Aorta (tissue), 5 donors: ENCODE measurements around the gene DOK6. TPM values are rescaled to one million over a fixed set of nuclear protein-coding genes. Genes with fewer than 3 reads are reported as not detected.
A peak's percentile ranks its signal among the peaks of the same experiment; 100 is the strongest.
"Not testable (repeated sequence)": the region's sequence is repeated elsewhere in the genome, so short reads cannot be mapped to it uniquely, and the experiment has no call there.

Experiments
- ATAC-seq: fragments of 200-7000 bp; cut with Tn5 transposase; one replicate; pipeline ENCODE4 v1.9.1; 2022; ENCODE audit warnings: moderate library complexity; ENCODE audit not compliant: low FRiP score
- DNase-seq, 2 donors: peaks; one replicate each; pipeline ENCODE4 v3.0.0-alpha.2; 2020
- H3K27ac ChIP-seq, 2 donors: one replicate each; pipeline ENCODE4 v1.5.1; 2013; ENCODE audit warnings: low read length in 2 of 2, mild to moderate bottlenecking in 2 of 2, moderate library complexity in 2 of 2, control low read depth in 1 of 2, inconsistent platforms in 1 of 2, low read depth in 1 of 2
- H3K27me3 ChIP-seq, 2 donors: one replicate each; pipeline ENCODE4 v1.6.1; 2013; ENCODE audit warnings: control low read depth in 1 of 2, low read length in 1 of 2, mild to moderate bottlenecking in 1 of 2, moderate library complexity in 1 of 2; ENCODE audit not compliant: insufficient read depth in 2 of 2, control insufficient read depth in 1 of 2
- H3K36me3 ChIP-seq, 2 donors: one replicate each; pipeline ENCODE4 v1.6.1; 2013; ENCODE audit warnings: control low read depth in 1 of 2, low read length in 1 of 2, mild to moderate bottlenecking in 1 of 2; ENCODE audit not compliant: insufficient read depth in 2 of 2, control insufficient read depth in 1 of 2
- H3K4me1 ChIP-seq, 2 donors: one replicate each; pipeline ENCODE4 v1.6.1; 2013; ENCODE audit warnings: low read length in 2 of 2, control low read depth in 1 of 2, mild to moderate bottlenecking in 1 of 2, moderate library complexity in 1 of 2; ENCODE audit not compliant: insufficient read depth in 2 of 2, control insufficient read depth in 1 of 2
- H3K4me3 ChIP-seq, 2 donors: one replicate each; pipeline ENCODE4 v1.5.1; 2013; ENCODE audit warnings: low read length in 2 of 2, control low read depth in 1 of 2, mild to moderate bottlenecking in 1 of 2
- H3K9me3 ChIP-seq: one replicate; pipeline ENCODE4 v1.6.1; 2013; ENCODE audit warnings: mild to moderate bottlenecking, low read length; ENCODE audit not compliant: control insufficient read depth
- WGBS, 2 donors: extraction: QIAGEN DNeasy Blood & Tissue Kit; methylation state at CpG; one replicate each; pipeline ENCODE4 v1.1.7; 2013; 5-methylcytosine and 5-hydroxymethylcytosine counted together
- intact Hi-C, 2 donors: fragments of 100-400 bp; cut with DNase I; formaldehyde crosslinking; loops; one replicate each; pipeline versions ENCODE4 v1.14.2 to v1.15.0; 2022
- polyA plus RNA-seq, 2 donors: library from polyadenylated mRNA; stranded (reverse); fragments of 200-250 nt; gene quantifications; one replicate each; pipeline ENCODE4 v1.2.3, GENCODE V29; 2013
- total RNA-seq, 2 donors: library from RNA; stranded (reverse); fragmentation: NEBNext Ultra II Directional; extraction: Animal tissue kit (Norgen Biotek cat#: 25700); gene quantifications; one replicate each; pipeline ENCODE4 v1.2.1, GENCODE V29; 2021
- donor health status: healthy with polysubstance abuse.
- donor health status: Bipolar disorder and iron deficiency.
- donor health status: DM: no; HTN: no; CAD: no.
- donor health status: DM: no; HTN: no; CAD: no.
- donor health status: DM: yes; HTN: yes; CAD: no.

DOK6 gene
- total and polyA plus RNA-seq, 4 donors, result 1.2 to 6.3 (median 3.9) TPM

DNA sequence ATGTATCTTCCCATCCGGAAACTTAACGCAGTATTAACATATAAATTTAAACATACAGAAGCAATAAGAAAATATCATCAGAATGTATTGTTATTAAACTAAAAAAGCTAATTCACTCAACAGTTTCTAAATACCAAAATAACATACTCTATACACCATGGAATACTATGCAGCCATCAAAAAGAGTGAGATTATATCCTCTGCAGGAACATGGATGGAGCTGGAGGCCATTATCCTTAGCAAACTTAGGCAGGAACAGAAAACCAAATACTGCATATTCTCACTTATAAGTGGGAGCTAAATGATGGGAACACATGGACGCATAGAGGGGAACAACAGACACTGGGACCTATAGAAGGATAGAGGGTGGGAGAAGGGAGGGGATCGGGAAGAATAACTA is 419.9 kb downstream of the DOK6 start:
- 96 to 97% methylated on average over 4 of the region's 4 CpGs for WGBS, 2 donors
- ATAC-seq, result no peak

GRCh38 chr18:69830189-69830588 is 429.5 kb downstream of the DOK6 start:
- no peak for ATAC-seq
- Histone ChIP-seq H3K27me3 (no peaks in the 10 kb centered on the region), H3K36me3 (no peaks in the 10 kb centered on the region), H3K4me1 (no peaks in the 10 kb centered on the region), H3K4me3 (no peak overlapping the region), H3K9me3 (no peaks in the 10 kb centered on the region), H3K27ac (no peak overlapping the region)
- 95 to 96% methylated on average over 1 of the region's 1 CpG for WGBS, 2 donors
- DNase-seq, result no peak
- intact Hi-C loops, result no loop called here

More for the DNA sequence above, 419.9 kb downstream of the DOK6 start:
- H3K4me1 ChIP-seq, result no peaks in the 10 kb centered on the region
- H3K4me3 ChIP-seq, result no peak overlapping the region
- H3K9me3 ChIP-seq, result no peaks in the 10 kb centered on the region
- intact Hi-C loops, result no loop called here
- H3K27ac ChIP-seq, result no peak overlapping the region
- no peaks in the 10 kb centered on the region for H3K36me3 ChIP-seq
- no peak for DNase-seq
- H3K27me3 ChIP-seq, result no peaks in the 10 kb centered on the region

GRCh38 chr18:69834980-69835379 is 434.3 kb downstream of the DOK6 start:
- DNase-seq, H3K36me3 ChIP-seq, H3K4me3 ChIP-seq, H3K4me1 ChIP-seq, H3K27ac ChIP-seq, intact Hi-C loops, H3K27me3 ChIP-seq, ATAC-seq, H3K9me3 ChIP-seq: not testable (repeated sequence)
- WGBS, 2 donors, result 95% methylated on average over 12 of the region's 12 CpGs

- intact Hi-C loops, result no loop called here
- no peak overlapping the region for H3K27ac ChIP-seq
- no peaks in the 10 kb centered on the region for H3K9me3 ChIP-seq
- no peak overlapping the region for H3K4me3 ChIP-seq
- H3K27me3 ChIP-seq, result no peaks in the 10 kb centered on the region
- 97 to 98% methylated on average over 1 of the region's 1 CpG for WGBS, 2 donors
- DNase-seq (no peak), ATAC-seq (no peak)
- no peaks in the 10 kb centered on the region for H3K36me3 ChIP-seq
- H3K4me1 ChIP-seq, result no peaks in the 10 kb centered on the region
Measured at GRCh38 chr18:69838003-69838402, 437.3 kb downstream of the DOK6 start.

DNA sequence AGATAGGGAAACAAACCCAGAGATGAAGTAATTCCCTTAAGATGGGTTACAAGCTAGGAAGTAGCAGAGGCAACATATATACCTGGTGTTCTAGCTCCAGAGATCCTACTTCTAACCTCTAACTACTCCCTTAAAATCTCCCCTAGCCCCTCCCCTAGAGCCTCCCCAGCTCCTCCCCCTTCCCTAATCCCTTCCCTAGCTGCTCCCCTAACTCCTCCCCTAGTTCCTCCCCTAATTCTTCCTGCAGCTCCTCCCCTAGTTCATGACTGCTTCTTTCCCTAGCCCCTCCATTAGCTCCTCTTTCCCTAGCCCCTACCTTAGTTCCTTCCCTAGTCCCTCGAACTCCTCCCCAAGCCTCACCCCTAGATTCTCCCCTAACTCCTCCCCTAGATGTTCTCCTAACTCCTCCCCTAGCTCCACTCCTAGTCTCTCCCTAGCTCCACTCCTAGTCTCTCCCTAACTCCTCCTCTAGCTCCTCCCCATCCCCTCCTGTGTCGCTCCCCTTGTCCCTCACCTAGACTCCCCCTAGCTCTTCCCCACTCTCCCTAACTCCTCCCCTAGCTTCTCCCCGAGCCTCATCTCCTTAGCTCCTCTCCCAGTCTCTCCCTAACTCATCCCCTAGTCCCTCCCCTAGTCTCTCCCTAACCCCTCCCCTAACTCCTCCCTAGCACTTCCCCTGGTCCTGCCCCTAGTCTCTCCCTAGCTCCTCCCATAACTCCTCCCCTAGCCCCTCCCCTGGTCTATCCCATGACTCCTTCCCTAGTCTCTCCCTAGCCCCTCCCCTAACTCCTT is 438.1 kb downstream of the DOK6 start:
- 92 to 94% methylated on average over 3 of the region's 3 CpGs for WGBS, 2 donors
- H3K4me1 ChIP-seq, result no peaks in the 10 kb centered on the region
- no peak for ATAC-seq
- no peaks in the 10 kb centered on the region for H3K36me3 ChIP-seq
- H3K4me3 ChIP-seq, result no peak overlapping the region
- intact Hi-C loops, result no loop called here
- no peaks in the 10 kb centered on the region for H3K27me3 ChIP-seq
- DNase-seq, result no peak
- H3K9me3 ChIP-seq, result no peaks in the 10 kb centered on the region
- H3K27ac ChIP-seq, result no peak overlapping the region

DNA sequence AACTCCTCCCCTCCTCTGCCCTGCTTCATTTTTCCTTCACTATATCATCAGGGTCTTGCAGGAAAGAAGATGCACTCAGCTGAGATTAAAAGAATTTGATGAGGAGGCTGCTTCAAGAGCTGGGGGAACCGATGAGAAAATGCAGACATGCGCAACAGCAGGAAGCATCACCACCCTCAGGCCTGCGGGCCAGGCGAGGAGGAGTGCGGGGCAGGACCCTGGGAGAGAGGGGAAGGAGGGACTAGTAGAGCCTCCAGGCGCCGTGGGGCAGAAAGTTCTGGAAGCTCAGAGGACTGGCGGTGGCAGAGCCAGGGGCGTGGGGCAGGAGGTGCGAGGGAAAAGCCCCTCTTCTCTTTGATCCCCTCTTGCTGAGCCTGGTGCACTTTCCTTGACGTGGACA is 438.8 kb downstream of the DOK6 start:
- Histone ChIP-seq H3K27me3 (no peaks in the 10 kb centered on the region), H3K36me3 (no peaks in the 10 kb centered on the region), H3K4me3 (no peak overlapping the region), H3K9me3 (no peaks in the 10 kb centered on the region), H3K27ac (no peak overlapping the region), H3K4me1 (no peaks in the 10 kb centered on the region)
- ATAC-seq (no peak), DNase-seq (peak in 1 of 2 donors; percentile 74)
- WGBS, 2 donors, result 96% methylated on average over 11 of the region's 11 CpGs
- intact Hi-C loops, result no loop called here

- DNase-seq (no peak), ATAC-seq (no peak)
- H3K27me3 ChIP-seq, result no peaks in the 10 kb centered on the region
- H3K36me3 ChIP-seq, result no peaks in the 10 kb centered on the region
- H3K4me1 ChIP-seq, result no peaks in the 10 kb centered on the region
- H3K9me3 ChIP-seq, result no peaks in the 10 kb centered on the region
- WGBS, 2 donors, result 89 to 90% methylated on average over 11 of the region's 11 CpGs
- intact Hi-C loops, result no loop called here
- H3K27ac ChIP-seq, result no peak overlapping the region
- H3K4me3 ChIP-seq, result no peak overlapping the region
Measured at GRCh38 chr18:69840001-69840400, 439.3 kb downstream of the DOK6 start.

DNA sequence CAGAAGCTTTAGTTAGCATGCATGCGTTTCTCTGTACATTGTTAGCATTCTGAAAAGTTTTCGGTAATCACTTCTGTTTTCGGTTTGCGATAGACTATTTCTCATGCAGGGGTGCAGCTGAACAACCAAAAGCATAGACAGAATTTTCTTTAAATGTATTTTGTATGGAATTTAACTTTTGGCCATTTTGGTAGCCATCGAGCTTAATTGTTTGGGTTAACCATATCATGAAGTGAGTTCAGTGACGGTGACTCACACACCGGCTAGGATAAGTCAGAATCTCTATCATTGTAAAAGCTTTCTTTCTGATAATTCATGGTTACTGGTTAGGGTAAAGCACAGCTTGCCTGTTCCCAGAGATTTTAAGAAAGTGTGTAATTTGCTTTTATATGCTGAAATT is 439.8 kb downstream of the DOK6 start:
- no peak overlapping the region for H3K4me3 ChIP-seq
- H3K9me3 ChIP-seq, result no peaks in the 10 kb centered on the region
- H3K27ac ChIP-seq, result no peak overlapping the region
- DNase-seq, result no peak
- intact Hi-C loops, result no loop called here
- no peaks in the 10 kb centered on the region for H3K4me1 ChIP-seq
- WGBS, 2 donors, result 66% methylated on average over 7 of the region's 7 CpGs
- H3K36me3 ChIP-seq, result no peaks in the 10 kb centered on the region
- no peaks in the 10 kb centered on the region for H3K27me3 ChIP-seq
- ATAC-seq, result no peak

DNA sequence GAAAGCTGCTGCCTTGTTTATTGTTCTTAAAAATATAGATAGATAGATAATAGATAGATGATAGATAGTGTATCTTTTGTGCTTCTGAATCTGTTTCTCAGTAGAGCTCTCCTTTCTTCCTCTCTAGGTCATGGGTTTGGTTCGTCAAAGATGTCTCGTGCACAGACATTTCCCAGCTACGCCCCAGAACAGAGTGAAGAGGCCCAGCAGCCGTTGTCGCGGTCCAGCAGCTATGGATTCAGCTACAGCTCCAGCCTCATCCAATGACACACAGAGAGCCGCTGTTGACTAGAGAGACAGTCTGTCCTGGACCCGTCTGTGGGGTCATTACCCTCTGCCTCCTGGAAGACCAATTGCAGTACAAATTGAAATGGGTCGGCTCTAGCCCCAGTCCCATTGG is 440.4 kb downstream of the DOK6 start:
- Histone ChIP-seq H3K36me3 (no peaks in the 10 kb centered on the region), H3K27ac (no peak overlapping the region), H3K27me3 (no peaks in the 10 kb centered on the region), H3K9me3 (no peaks in the 10 kb centered on the region), H3K4me3 (no peak overlapping the region), H3K4me1 (peaks cover 0 to 3% of the 10 kb centered on the region in 2 donors)
- WGBS, 2 donors, result 94 to 96% methylated on average over 9 of the region's 9 CpGs
- ATAC-seq (no peak), DNase-seq (no peak)
- intact Hi-C loops, result no loop called here
